ENCODE results near the gene PDE4B.

PDE4B gene

DNA sequence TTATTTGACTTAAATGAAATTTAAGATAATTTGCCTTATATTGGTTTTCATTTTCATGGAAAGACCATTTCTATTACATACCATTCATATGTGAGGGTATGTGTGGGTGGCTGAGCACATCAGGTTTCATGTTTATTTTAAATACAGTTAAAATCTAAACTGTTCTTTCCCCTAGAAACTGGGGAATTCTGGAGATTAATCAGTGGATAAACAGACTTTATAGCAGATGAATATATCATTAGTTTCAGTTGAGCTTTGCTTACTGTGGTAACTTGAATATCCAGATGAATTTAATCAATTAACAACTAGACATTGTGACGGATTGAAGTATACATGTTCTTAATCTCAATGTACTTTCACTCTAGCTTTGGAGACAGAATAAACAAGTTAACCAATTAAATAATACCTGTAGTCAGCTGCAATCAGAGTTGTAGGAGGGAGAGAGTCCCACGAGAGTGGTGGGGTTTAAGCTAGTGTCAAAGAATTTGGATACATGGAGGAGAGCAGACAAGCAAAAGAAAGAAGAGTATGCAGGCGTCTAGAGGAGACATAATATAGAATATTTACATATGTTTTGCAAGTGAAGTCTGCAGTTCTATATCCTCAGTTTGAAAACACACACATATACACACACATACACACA, 97.6 kb downstream of the PDE4B start:
- DNase-seq: no peak

DNA sequence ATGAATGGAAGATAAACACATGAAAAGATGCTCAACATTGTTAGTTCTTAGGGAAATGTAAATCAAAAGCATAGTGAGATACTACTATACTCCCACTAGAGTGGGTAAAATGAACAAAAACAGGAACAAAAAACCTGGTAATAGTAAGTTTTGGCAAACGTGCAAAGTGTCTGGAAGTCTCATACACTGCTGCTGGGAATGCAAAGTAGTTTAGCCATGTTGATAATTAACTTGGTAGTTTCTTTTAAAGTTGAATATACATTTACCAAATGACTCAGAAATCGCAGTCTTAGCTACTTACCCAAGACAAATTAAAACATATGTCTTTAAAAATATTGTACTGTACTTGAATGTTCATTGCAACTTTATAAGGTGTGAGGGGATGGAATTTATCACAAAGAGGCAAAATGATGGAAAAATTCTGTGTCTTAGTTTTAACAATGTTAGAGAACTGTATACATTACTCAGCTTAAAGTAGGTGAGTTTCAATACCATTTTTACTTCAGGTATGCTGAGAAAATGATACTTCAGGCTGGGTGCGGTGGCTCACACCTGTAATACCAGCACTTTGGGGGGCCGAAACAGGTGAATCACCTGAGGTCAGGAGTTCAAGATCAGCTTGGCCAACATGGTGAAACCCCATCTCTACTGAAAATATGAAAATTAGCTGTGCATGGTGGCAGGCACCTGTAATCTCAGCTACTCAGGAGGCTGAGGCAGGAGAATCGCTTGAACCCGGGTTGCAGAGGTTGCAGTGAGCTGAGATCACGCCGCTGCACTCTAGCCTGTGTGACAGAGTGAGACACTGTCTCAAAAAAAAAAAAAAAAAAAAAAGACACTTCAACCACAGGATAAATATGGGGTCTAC, 102.3 kb downstream of the PDE4B start:
- no peak for DNase-seq

DNA sequence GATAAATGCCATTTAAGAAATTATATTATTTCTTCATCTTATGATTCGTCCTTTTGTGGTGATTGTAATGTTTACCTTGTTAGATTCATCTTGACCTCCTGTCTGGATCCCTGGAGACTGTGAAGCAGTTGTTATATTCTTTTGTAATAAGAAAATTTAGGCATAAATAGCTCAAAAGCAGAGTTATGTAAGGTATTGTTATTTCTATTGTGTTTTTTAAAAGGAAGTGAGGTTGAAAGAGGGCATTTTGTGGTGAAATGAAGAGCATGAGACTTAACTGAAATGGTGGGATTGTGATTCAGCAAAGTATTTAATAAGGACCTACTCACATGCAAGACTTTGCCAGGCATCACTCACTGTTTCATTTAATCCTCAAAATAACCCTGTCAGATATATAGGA, 104.0 kb downstream of the PDE4B start:
- DNase-seq: no peak

DNA sequence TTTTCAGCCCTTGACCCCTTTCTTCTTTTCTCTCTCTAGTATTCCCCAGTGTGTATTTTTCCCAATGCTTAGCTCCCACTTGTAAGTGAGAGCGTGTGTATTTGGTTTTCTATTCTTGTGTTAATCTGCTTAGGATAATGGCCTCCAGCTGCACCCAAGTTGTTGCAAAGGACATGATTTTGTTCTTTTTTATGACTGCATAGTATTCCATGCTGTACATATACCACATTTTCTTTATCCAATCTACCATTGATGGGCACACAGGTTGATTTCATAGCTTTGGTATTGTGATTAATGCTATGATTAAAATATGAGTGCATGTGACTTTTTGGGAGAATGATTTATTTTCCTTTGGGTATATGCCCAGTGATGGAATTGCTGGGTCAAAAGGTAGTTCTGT, 104.8 kb downstream of the PDE4B start:
- DNase-seq: no peak

DNA sequence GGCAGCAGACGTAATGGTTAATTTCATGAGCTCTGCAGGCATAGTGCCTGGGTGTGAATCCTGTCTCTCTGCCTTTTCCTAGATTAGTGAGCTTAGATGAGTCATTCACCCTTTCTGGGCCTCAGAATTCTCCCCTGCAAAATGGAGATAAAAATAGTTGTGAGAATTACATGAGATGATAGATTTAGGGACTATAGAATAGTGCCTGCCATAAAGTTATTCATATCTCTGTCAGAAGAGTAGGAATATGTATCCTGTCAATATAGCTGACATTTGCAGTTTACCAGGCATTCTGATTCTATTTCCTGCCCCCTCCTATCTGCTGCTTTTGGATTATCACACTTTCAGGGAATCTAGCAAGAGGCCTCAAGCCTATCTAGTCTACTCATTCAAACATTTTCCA, 112.0 kb downstream of the PDE4B start:
- DNase-seq: no peak

DNA sequence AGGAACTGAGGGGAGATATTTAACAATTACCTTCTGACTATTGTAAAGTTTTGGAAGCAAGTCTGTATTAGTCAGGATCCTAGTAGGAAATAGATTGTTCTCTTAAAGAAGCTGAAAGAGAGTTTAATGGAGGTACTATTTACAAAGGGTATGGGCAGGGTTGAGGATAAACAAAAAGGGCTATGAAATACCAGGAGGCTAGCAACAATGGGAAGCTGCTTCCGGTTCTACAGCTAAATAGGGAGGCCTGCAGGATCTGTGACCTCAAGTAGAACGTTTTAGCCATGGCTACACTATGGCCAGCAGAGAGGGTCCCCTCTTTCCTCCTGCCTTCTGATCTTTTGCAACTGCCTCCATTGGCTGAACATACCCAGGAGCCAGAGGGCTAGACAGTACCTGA, 117.7 kb downstream of the PDE4B start:
- no peak for DNase-seq

DNA sequence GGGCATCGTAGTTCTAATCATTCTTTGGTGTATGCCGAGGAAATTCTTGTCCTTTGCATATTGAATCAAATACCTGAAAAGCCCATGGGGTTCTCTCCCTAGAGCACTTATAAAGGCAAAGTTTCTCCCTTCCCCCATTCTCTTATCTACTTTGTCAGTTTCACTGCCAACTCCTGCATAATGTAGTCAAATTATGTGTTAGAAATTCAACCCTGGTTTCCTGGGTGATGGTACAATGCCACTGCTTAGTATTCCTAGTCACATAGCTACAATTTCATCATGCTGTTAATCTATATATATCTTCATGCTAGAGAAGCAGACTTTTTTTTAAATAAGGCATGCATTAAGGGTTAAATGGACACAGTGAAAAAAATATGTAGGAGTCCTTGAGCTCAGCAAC, 119.0 kb downstream of the PDE4B start:
- DNase-seq: no peak

DNA sequence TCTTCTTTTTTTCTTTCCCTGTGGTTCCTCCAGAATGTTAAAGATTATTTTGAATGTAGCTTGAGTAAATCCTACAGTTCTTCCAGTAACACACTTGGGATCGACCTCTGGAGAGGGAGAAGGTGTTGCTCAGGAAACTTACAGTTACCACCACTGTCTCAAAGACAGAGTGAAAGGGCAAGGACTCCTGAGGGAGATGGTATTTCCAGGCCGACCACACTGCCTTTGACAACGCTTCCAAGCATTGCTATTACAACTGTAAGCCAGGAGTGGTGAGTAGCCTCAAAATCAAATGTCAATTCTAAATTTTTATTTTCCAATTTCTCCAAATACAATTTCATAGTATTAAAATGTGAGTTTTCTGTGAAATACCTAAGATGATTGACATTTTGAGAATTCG, 125.9 kb downstream of the PDE4B start:
- no peak for DNase-seq

DNA sequence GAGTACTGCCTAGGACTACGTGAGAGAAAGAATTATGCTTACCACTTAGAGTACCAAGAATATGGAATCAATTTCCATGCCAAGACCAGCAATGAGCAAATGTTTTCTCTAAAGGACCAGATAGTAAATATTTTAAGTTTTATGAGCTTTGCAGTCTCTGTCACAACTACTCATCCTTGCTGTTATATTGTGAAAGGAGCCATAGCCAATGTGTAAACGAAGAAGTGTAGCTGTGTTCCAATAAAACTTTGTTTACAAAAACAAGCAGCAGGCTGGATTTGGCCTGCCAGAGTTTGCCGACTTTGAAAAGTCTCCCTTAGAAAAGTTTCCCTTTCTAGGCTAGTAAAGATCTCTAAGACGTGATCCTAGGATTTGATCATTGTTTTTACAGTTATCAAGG, 128.8 kb downstream of the PDE4B start:
- DNase-seq: no peak

DNA sequence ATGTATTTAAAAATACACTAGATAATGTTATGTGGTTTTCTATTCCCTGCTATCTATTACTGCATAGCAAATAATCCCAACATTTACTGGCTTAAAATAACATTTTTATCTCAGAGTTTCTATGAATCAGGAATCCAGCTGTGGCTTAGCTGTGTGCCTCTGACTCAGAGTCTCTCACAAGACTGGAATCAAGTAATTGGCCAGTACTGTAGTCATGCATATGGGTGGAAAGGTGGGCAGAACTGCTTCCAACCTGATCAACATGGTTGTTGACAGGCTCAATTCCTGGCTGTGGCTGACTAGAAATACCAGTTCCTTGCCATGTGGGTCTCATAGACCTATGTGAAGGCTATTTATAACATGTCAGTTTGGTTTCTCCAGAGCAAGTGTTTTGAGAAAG, 131.8 kb downstream of the PDE4B start:
- DNase-seq: no peak

DNA sequence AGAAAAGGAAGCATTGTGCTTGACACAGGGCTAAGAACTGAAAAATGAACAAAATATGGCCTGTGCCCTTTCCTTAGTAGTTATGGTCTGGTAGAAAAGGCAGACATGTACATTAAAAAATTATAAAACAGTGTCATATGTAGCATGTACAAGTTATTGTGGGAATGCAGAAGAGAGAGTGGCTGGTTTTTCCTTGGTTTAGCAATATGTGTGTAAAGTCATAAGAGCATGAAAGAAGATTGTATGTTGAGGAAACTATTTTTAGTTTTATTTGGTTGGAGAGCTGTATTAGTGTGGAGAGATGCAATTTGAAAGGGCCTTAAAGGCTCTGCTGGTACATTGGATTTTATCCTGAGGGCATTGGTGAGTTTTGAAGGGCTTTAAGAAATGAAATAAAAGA, 145.8 kb downstream of the PDE4B start:
- no peak for DNase-seq

DNA sequence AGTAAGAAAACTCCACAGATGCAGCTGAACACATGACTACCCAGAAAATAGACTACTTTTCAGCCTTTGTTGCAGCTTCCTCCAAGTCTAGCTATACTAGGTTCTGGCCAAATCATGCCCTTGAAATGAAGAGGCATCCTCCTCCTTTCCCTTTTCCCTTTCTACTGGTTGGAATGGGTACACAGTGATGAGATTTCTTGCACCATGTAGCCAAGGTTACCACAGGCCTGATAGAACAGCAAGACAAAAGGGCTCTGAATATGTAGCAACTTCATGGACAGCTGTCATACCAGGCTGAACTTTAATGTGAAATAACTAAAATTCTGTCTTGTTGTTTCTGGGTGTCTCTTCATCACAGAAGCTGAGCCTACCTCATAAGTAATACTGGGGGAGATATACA, 146.5 kb downstream of the PDE4B start:
- no peak for DNase-seq

DNA sequence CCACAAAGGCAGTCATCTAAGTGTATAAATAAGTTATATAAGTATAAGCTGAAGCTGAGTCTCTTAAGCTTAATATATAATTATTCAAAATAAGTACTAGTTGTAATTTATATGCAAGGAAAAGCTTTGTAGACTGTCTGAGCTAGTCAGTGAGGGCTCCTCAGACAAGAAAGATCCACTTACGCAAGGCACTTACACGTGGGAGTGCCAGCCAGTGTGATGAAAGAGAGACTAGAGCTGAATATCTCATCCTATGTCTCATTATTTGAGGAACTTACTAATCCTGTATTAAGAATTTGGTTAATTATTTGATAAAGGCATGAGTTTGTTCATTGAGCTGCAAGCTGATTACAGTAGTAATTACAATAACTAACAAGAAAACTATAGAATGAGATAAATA, 146.9 kb downstream of the PDE4B start:
- no peak for DNase-seq

DNA sequence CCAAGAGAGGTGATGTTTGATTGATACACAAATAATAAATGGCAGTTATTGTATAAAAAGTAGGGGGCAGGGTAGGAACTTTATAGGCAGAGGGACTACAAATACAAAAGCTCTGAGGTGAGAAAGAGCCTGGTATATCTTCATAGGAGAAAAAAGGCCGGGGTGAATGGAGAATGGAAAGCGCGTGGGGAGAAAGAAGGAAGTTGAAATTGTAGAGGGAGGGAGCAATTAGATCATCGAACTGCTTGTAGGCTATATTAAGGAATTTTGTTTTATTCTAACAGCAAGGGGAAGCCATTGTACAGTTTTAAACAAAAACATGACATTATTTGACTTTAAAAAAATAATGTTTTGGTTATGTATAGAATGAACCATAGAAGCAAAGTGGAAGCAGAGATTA, 147.4 kb downstream of the PDE4B start:
- DNase-seq: no peak

DNA sequence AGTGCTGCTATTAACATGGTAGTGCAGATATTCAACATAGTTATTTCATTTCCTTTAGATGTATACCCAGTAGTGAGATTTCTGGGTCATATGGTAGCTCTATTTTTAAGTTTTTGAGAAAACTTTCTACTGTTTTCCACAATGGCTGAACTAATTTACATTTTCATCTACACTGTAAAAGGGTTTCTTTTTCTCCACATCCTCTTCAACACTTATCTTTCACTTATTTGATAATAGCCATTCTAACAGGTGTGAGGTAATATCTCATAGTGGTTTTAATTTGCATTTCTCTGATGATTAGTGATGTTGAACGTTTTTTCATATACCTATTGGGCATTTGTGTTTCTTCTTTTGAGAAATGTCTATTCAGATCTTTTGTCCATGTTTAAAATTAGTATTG, 149.8 kb downstream of the PDE4B start:
- no peak for DNase-seq

DNA sequence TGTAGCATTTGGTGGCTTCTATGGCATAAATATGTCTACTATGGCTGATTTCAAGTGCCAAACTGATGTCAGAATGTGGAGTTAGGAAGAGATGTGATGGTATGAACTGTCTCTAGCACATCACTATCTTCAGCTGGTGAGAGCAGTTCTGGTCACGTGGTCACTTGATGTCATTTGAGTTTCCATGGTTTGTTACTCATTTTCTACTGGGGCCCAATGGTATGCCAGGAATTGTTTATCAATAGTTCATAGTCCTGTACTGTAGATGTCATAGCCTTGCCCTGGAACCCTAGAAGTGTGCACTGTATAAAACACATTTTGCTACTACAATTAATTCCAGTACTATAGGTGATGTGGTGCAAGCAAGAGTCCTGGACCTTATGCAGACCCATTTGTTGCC, 153.7 kb downstream of the PDE4B start:
- no peak for DNase-seq

DNA sequence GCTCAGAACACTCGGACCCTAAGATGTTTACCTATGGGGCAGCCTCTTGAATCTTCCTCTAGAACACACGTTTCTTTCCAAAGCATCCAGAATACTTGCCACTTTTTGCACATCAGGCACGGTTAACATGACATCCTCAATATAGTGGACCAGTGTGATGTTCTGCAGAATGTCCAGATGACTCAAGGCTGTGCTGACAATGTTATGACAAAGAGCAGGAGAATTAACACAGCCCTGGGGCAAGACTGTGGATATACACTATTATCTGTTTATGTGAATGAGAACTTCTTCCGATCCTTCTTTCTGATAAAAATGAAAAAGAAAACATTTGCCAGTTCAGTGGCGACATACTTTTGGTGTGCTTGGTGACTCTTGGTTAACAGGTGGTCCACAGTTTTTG, 154.3 kb downstream of the PDE4B start:
- DNase-seq: no peak

DNA sequence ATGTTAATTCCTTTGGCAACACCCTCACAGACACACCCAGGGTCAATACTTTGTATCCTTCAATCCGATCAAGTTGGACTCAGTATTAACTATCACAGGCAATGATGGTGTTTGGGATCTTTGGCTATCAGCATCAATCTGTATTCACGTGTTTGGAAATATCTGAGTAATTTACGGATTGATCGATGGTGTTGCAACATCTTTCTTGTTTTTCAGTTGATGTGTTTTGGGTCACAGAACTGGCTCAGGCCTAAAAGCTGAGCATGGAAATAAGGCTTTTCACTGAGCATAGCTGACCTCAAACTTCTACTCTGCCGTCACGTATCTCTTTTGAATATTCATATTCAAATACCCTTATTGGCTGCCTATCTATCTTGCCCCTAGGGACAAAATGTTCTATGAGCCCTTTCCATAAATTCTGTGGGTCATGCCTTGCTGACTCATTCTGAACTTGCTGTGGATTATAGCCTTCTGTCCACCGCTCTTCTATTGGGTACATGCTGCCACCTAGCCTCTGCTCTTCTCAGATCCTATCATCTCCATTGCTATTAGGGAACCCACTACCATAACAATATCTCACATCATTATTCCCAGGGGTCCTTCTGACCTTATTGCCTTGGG, 156.0 kb downstream of the PDE4B start:
- no peak for DNase-seq

DNA sequence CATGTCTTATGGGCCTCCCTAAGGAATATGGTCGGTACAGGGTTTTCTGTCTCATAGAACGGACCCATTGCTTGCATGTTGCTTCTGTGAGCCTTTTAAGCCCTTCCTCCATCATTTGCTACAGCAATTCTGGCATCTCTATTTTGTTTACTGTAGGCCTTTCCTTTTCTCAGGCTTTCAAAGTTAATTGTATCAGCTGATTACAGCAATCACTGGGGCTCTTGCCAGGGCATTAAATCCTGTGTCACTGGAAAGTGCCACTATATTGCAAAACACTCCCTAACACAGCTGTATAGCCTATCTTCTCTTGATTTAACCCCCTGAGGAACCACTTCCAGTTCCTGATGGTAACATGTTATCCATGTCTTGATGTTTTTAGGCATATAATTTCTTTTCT, 156.5 kb downstream of the PDE4B start:
- DNase-seq: no peak

DNA sequence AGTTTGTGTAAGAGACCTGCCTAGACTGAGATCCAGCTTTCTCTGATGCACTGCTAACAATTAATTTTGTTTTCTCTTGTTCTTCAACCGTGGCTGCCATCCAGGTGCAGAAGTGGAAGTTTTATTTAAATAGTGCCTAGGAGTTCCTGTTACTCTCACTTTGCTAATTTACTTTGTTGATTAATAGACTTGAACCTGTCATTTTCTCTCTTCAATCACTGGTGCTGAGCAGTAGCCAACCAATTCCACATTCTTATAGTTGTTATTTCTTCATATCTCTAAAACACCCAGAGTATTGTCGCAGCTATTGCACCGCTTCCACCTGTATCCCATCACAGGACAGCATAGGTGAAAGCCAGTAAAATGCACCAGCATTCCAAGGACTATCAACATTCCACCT, 157.2 kb downstream of the PDE4B start:
- DNase-seq: no peak

DNA sequence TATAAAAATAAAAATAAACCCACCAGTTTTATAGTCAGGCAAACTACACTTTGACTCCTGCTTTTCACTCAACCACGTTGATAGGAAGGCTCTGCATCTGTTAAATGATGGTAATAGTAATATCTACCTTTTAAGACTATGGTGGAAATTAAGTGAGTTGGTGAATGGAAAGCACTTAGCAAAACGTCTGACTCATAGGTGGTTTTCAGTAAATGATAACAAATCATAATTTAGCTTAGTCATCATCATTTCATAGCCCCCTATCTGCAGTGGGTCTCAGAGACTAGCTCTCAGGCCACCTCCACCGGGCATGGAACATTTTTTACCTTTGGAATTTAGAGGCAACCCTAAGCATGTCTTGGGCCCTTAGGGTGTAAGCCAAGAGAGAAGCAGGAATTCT, 160.0 kb downstream of the PDE4B start:
- no peak for DNase-seq

DNA sequence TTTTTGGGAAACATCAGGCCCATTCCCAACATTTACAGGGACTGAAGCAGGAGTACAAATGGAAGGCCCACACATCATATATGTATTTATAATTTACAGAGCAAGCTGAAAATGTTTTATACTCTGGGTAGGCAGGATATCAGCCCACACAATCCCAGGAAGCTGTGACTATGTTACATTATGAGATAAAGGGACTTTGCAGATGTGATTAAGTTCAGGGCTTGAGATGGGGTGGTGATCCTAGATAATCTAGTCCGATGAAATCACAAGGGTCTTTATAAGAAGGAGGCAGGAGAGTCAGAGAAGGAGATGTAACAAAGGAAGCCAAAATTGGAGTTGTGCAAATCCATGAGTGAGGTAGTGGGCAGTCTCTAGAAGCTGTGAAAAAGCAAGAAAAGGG, 160.5 kb downstream of the PDE4B start:
- DNase-seq: no peak

DNA sequence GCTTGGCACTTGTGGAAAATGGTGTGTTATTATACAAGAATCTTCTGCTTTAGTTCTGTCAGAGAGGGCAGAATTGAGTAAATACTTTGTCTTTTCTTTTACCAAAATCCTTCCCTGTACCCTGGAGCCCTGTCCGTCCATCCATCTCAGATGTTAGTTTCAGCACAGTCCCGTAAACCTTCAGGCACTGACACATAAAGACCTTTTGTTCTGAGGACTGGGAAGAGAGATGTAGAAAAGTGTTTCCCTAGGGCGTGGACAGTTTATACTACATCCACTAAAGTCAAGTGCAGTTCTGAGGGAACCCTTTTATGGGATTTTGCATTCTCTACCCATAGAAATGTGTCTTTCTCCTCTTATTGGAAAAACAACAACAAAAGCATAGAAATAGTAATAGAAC, 162.4 kb downstream of the PDE4B start:
- DNase-seq: no peak

DNA sequence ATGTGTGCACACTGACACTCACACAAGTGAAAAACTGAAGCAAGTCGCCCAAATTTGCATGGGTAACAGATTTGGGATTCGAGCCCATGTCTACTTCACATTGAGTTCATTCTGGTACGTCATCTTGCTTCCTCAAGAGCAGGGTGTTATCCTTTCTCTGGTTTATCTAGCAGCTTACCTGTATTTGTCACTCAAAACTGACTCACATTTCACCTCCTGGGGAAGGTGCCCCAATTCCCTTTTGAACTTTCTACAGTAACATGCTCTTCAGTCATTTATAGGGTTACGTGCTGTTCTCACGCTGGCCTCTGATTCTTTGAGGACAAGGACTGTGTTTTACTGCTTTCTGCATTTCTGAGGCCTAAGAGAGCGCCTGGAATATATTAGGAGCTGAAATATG, 162.8 kb downstream of the PDE4B start:
- DNase-seq: no peak

Data from effector CD8-positive, alpha-beta T cell (primary cell).